Raji (cell line): ENCODE measurements around the gene SORCS2.

Experiments
- POLR2A ChIP-seq: IDR thresholded peaks from 2 replicates; pipeline ENCODE4 v1.6.1; 2011; ENCODE audit warnings: low read depth, low read length, control low read depth; ENCODE audit not compliant: insufficient read depth

SORCS2 gene

GRCh38 chr4:7375427-7375826 lies 183.1 kb downstream of the SORCS2 start:
- no peak for TF ChIP-seq POLR2A

DNA sequence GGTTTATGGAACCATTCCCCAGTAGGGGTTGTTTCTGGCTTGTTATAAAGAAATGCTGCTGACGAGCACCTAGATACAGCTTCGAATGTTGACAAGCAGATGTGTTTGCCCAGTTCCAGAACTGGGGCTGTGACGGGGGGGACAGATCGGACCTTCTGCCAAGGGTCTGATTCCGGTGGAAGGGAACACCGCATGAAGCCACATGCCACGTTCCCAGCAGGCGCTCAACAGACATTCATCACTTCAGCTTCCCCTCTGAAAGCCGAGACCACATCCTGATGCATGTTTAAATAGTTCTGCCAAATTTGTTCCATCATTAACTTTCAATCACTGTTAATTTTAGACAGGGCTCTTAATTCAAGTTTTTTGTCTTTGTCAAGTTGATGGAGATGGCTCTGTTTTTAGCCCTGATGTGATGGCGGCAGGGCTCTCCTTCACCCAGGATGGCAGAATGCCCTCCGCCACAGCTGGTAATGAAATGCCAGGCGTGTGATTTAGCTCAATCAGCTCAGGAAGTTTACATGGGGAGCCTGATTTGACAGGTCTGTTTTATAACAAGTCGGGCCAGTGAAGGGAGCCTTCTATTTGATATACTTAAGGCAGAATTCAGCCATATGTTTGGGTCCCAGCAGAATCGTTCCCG lies 185.0 kb downstream of the SORCS2 start:
- TF ChIP-seq POLR2A = no peak

DNA sequence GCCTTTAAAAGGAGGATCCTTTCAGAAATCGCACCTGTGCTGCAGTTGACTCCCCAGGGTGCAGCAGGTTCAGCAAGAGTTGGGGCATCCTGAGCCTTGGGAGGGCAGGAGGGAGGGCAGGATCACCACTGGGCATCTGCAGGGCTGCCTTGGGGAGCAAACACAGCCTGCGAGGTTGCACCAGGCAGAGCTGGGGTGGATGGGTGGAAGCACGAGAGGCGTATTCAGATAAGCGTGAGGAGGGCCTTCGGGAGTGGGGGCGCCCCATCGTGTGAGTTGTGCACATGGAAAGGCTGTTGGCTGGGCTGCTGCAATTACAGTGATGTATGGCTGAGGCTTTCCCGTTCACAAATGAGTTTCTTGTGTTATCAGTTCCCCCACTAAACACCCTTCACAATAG lies 186.8 kb downstream of the SORCS2 start:
- no peak for TF ChIP-seq POLR2A

DNA sequence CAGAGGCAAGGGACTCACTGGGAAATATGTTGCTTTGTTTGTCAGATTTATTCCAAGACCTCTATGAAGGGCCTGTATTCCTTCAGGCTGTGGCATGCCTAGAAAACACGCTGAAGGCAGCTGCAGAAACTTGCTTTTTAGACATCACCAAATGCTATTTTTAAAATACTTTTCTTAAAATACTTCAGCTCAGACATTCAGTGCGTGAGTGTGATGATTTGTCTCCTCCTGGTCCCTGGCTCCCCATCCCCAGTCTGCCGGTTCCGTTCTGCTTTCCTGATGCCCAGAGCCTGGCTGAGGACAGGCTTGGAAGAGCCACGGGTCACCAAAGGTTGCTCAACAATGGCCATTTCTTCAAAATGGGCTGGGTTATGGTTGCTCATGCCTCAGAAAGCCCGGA lies 187.4 kb downstream of the SORCS2 start:
- no peak for TF ChIP-seq POLR2A

- TF ChIP-seq POLR2A = no peak
Measured at GRCh38 chr4:7381221-7381889, 189.0 kb downstream of the SORCS2 start.

DNA sequence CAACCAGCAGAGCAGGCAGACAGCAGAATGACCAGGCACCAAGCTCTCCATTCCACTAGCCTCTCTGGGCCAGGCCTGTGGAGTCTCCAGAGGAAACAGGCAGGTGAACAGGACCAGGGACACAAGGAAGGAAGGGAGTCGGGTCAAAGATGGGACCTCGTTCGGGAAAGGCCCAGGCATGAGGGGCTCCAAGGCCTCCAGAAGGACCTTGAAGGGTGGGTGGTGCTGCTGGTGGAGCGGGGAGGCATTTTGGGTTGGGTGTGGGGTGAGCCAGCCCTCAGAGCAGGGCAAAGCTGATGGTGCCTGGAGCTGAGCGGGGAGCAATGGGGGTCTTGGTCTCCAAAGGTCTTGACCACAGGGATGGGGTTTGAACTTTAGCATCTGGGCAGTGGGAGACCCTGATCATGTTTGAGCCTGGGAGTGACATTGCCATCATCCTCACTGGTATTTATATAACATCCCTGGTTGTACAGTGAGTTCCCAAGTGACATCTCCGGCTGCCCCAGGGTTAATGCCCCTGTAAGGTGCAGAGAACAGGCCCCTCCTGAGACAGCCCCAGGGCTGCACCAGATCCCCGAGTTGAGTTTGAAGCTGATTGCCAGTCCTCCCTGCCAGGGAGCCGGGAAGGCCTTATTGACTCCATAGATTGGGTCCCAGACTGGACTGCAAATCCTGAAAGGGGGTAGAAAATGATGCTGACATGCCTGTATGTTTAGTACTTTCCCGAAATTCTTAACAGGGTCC lies 189.7 kb downstream of the SORCS2 start:
- TF ChIP-seq POLR2A = no peak

DNA sequence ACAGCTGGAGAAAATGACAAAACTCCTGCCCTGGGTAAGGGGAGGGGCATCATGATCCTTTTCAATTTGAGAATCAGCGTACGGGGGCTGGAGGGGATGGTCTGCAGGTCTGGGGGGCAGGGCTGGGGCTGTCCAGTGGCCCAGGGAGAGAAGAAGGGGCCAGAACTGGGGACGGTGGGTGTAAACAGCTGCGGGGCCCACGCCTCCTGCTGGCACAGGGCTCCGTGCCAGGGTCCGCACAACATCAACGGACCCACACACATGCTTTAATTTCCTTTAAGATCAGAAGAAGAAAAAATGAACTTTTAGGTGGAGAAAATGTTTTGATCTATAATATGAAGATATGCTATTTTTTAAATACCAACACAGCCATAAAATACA lies 190.3 kb downstream of the SORCS2 start:
- TF ChIP-seq POLR2A = no peak

DNA sequence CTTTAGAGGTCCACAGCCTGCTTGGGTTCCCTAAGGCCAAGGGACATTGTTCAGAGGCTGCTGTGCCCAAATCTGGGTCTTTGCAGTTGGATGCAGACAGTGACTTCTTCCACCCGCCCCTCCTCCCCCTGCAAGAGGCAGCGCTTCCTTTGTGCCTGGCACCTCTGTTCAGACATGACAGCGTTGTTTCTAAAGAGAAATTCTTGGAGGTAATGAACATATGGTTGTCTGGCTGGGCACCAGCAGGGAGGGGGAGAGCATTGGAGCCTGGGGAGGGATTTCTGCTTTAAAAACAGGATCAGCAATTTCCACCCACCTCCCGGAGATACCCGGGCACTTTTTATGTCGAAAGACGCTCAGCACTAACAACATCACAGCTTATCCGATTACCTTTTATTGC lies 190.9 kb downstream of the SORCS2 start:
- TF ChIP-seq POLR2A = no peak

GRCh38 chr4:7384003-7384928 lies 191.9 kb downstream of the SORCS2 start:
- no peak for TF ChIP-seq POLR2A

DNA sequence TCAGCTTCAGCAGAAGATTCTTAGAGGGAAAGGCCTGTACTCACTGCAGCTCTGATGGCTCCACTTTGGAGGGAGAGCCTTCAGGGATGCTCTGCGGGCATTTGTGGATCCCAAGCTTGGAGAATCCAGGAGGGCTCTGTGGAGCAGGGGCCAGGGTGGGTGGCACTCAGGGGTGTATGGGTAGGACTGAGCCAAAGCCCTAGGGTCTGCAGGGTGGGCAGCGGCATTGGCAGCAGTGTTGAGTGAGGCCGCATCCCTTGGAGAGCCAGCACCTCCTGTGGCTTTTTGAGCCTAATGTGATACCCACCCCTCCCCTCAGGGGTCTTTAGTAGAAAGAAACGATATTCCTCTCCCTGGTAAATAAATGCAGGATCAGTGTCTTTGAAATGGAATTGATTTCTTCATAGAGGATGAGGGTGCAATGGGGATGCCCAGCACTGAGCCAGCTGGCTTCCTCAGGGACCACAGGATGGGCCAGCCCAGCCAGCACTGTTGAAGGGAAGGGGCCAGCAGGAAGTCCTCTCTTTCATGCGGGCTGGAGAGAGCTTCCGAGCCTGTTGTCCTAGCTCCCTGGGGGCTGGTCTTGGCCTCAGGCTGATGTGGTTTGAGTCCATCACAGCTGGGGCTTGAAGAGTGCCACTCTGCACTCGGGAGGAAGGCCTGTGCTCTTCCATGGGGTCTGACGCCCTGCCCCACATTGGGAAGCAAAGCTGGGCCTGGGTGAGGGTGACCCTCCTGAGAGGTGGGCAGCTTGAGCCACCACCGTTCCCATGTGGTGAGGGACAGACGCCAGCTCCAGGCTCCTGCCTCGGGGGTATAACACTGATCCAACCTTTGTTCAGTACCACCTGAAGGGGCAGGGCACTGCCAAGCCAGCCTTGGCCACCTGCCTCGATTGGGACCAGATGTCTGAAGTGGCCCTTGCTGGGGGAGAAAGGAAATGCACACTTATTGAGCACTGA lies 192.9 kb downstream of the SORCS2 start:
- no peak for TF ChIP-seq POLR2A

- TF ChIP-seq POLR2A = no peak
Measured at GRCh38 chr4:7387925-7388324, 195.6 kb downstream of the SORCS2 start.

GRCh38 chr4:7388627-7389026 lies 196.3 kb downstream of the SORCS2 start:
- no peak for TF ChIP-seq POLR2A

DNA sequence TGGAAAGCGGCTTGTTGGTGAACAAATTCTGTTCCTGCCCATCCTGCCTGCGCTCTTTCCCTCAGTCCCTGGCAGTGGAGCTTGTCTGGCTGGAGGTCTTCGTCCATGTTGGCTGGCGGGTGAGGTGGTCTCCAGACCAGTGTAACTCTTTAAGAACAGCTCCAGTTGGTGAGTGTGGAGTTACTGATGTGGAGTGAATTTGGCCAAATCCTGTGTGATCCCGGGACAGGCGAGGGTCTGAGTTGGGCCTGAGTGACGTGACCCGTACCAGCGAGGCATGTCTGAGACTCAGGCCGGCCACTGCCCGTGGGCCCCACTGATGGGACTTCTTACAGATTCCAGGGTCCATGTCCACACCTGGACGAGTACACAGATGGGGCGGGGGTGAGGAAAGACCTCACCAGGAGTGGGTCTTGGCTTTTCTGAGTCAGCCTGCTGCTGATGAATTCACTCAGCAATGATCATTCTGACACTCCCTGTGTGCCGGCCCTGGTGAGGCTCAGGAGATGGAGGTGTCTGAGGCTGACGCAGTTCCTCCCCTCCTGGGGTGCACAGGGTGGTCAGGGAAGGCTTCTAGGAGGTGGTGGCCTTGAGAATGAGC lies 196.9 kb downstream of the SORCS2 start:
- TF ChIP-seq POLR2A = no peak

DNA sequence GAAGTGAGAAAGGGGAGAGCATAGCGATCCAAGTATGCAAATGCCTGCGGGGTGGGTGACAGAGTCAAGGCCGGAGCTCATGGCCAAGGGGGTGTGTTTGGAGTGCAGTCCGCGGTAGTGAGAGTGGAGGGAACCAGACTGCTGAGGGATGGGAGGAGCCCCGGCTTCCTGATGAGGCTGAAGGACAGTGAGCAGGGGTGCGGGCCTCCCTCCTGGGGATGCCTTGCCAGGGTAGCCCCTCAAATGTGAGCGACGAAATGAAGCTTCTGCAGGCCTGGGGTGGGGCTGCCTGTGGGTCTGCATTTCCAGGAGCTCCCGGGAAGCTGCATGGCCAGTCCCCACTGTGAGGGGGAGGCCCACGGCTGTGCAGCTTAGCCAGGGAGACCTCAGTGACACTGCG lies 197.4 kb downstream of the SORCS2 start:
- no peak for TF ChIP-seq POLR2A
